ENCODE results near the gene GGPS1. TPM values are rescaled to one million over a fixed set of nuclear protein-coding genes. Genes with fewer than 3 reads are reported as not detected.
"Not testable (repeated sequence)": the region's sequence is repeated elsewhere in the genome, so short reads cannot be mapped to it uniquely, and the experiment has no call there.

GGPS1 gene
- 8.9 TPM for total RNA-seq

DNA sequence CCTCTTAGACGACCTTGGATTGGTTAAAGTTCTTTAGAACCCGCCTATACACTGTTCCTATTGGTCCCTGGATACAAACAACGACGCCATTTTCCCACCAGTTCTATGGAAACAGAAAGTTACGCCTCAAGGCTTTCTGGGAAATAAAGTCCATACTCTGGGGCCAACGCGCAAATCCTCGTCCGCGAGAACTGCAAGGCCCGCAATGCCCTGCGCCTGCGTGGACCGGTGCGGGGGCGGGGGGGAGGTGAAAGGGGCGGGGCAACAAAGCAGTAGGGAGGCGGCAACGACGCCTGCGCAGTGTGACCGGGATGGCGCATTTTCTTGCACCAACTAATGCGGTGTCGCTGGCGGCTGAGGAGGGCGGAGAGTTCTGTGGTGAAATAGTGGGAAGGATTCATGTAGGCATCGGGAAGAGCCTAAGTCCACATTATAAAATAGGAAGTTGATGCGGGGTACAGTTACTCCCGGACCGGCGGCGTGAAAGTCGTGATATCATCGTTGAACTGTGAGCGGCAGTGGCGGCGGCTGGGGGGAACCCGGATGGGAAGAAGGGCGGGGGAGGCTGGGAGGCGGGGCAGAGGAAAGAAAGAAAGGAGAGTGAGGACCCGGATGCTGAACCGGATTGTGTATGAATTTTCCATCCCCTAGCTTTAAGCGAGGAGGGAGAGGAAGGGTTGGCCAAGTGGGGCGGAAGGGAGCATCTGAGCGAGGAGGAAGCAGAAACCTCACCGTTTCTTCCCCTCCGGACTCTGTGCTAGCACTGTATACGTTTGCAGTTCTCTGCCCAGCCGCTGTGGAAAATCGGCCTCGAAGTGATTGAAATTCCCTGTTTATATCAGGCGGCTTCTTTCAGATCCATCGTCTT lies at the start of gene GGPS1:
GGPS1 (plus strand) TSS at position 300 of the 868 bp plus-strand sequence. CDS start 6,695 bp downstream, outside the sequence.
- DNase-seq (ENCODE audit: low read depth in 2 of 3, low spot score in 2 of 3) = peak; percentile 96 to 100 (median 99)

DNA sequence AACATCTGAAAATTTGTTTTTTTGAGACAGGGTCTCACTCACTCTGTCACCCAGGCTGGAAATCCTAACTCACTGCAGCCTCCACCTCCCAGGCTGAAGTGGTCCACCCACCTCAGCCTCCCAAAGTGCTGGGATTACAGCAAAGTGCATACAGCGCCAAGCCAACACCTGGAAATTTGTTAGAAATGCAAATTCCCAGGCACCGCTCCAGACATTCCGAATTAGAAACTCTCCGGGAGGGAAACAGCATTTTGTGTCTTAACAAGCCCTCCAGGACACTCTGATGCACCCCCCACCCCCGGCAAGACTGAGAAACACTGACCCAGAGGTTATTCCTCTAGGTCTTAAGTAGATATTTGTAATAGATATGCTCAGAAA lies 49.5 kb upstream of the GGPS1 start:
- DNase-seq (ENCODE audit: low read depth in 2 of 3, low spot score in 2 of 3) = no peak

DNA sequence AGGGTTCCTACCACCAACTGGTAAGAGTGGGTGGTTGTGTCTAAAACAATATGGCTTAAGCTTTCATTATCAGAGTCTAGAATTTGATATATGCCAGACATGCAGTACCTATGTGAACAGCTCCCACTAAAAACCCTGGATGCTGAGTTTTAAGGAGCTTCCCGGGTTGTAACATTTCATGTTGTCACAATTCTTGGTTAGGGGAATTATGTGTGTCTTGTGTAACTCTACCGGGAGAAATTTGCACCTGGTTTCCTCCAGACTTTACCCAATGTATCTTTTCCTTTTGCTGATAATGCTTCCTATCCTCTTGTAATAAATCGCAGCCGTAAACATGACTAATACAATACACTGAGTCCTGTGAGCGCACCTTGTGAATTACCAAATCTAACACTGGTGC lies 48.7 kb upstream of the GGPS1 start:
- DNase-seq (ENCODE audit: low read depth in 2 of 3, low spot score in 2 of 3) = no peak

- DNase-seq (ENCODE audit: low read depth in 2 of 3, low spot score in 2 of 3) = no peak
Observed at GRCh38 chr1:235280467-235280866, 47.9 kb upstream of the GGPS1 start.

DNA sequence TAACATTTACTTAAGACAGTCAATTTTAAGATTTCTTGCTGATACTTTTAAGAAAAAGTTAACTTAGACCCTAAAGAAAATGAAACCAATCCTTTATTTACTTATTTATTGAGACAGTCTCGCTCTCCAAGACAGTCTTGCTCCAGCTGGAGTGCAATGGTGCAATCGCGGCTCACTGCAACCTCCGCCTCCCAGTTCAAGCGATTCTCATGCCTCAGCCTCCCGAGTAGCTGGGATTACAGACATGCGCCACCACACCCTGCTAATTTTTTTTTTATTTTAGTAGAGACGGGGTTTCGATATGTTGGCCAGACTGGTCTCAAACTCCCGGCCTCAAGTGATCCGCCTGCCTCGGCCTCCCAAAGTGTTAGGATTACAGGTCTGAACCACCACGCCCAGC lies 44.7 kb upstream of the GGPS1 start:
- DNase-seq (ENCODE audit: low read depth in 2 of 3, low spot score in 2 of 3) = not testable (repeated sequence)

DNA sequence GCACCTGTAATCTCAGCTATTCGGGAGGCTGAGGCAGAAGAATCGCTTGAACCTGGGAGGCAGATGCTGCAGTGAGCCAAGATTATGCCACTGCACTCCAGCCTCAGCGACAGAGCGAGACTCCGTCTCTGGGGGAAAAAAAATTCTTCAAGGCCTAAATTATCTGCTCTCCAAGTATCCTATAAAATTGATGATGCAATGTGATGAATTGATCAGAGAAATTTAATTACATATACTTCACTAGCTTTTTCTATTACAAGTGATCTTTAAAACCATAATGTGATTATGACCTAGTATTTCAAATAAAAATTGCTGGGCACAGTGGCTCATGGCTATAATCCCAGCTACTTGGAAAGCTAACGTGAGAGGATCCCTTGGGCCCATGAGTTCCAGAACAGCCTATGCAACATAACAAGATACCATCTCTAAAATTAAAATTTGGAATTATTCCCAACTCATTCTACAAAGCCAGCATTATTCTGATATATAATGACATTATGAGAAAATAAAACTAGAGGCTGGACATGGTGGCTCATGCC lies 44.1 kb upstream of the GGPS1 start:
- no peak for DNase-seq (ENCODE audit: low read depth in 2 of 3, low spot score in 2 of 3)

DNA sequence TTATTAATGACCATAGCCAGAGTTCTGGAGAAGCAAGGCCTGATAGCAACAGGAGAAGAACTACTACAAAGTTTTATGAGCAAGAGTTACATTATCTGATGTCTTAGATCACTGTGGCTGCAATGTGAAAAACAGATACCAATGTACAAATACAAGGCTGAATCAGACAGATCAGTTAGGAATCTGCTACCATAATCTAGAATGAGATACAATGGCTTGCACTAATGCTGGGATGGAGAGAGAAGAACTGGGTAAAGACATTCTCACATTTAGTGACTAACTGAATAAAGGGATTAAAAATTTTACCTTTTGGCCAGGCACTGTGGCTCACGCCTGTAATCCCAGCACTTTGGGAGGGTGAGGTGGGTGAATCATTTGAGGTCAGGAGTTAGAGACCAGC lies 41.7 kb upstream of the GGPS1 start:
- DNase-seq (ENCODE audit: low read depth in 2 of 3, low spot score in 2 of 3) = no peak

DNA sequence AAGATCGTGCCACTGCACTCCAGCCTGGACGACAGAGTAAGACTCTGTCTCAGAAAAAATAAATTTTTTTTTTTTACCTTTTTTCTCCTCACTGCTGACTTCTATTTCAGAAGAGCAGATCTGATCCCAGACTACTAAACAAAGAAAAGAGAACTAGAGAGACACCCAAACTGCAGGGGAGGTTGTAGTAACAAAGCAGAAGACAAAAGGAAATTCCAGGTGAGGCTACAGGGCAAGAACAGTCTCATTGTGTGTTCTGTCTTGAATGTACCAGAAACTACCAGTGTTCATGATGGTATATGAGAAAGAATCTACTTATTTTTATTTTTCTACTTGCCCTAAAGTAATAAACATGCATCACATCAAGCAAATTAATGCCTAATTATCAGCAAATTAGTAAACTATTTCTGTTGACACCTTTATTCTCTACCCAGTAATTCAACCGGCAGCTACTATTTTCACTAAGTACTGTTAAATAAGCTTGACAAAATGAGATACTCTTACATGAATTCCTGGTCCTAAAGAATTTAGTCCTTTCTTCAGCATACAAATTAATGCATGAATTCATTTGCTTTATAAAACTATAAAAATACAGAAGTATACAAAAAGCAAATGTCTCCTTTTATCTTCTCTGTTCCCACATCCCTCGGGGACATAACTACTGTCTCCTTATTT lies 41.0 kb upstream of the GGPS1 start:
- DNase-seq (ENCODE audit: low read depth in 2 of 3, low spot score in 2 of 3) = no peak

DNA sequence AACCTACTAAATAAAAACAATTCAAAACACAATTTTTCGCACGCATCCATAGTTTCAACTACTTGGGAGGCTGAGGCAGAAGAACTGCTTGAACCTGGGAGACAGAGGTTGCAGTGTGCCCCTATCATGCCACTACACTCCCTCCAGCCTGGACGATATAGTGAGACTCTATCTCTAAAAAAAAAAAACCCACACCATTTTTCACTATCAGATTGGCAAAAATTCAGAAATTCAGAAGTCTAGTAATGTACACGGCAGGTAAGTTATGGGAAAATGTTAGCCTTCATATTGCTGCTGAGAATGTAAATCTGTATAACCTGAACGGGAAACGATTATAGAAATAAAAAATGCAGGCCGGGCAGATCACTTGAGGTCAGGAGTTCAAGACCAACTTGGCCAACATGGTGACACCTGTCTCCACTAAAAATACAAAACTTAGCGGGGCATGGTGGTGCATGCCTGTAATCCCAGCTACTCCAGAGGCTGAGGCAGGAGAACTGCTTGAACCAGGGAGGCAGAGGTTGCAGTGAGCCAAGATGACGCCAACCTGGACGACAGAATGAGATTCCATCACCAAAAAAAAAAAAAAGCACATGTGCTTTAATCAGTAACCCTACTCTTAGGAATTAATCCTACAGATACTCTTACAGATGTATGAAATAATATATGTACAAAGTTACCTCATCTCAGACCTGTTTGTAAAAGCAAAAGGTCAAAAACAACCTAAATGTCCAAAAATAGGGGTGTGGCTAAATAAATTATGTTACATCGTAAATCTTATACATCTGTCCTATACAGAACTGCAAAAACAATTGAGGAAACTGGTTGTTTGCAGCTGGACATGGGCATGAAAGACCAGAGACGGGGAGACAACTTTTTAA lies 38.3 kb upstream of the GGPS1 start:
- no peak for DNase-seq (ENCODE audit: low read depth in 2 of 3, low spot score in 2 of 3)

DNA sequence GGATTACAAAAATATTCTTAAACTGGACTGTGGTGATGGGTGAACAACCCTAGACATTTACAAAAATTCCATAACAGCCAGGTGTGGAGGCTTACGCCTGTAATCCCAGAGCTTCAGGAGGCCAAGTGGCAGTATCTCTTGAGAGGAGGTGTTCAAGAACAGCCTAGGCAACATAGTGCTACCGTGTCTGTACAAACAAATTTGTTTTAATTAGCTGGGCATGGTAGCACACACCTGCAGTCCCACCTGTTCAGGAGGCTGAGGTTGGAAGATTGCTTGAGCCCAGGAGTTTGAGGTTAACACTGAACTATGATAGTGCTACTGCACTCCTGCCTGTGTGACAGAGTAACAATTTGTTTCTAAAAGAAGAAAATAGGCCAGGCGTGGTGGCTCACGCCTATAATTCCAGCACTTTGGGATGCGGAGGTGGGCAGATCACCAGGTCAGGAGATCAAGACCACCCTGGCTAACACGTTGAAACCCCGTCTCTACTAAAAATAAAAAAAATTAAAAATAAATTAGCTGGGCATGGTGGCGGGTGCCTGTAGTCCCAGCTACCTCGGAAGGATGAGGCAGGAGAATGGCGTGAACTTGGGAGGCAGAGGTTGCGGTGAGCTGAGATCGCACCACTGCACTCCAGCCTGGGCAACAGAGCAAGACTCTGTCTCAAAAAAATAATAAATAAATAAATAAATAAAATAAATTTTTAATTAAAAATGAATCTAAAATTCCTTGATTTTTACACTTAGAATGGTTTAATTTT lies 37.4 kb upstream of the GGPS1 start:
- DNase-seq (ENCODE audit: low read depth in 2 of 3, low spot score in 2 of 3) = no peak

DNA sequence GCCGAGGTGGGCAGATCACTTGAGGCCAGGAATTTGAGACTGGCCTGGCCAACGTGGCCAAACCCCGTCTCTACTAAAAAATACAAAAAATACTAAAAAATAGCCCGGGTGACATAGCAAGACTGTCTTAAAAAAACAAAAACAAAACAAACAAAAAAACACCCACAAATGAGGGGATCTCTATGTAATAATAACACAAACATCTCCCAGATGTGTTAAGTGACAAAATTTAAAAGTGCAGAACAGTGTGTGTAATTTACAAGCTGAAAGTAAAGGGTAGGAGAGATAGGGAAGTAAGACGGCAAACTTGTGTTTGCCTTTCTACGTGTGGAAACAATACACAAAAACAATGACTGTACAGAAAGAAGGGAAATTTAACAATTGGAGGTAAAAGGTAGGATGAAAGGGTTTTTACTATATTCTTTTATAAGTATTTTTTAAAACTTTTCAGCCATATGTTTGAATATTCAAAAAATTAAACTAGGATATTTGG lies 36.7 kb upstream of the GGPS1 start:
- no peak for DNase-seq (ENCODE audit: low read depth in 2 of 3, low spot score in 2 of 3)

DNA sequence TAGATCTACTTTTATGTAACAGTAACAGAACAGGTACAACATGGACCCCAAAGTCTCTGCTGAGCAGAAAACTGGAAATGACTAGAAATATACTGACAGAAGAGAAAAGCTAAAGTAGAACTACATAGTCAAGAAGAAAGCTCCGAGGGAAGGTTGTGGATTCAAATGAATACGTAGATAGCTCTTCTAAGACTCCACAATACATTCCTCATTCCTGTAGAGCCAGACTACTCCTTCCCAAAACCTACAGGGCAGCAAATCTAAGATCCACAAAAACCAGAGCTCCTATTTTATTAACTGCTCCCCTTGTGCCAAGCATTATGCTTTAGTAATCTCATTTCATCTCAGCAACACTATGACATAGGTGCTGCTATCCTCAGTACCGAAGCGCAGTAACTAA lies 35.6 kb upstream of the GGPS1 start:
- DNase-seq (ENCODE audit: low read depth in 2 of 3, low spot score in 2 of 3) = no peak

GRCh38 chr1:235293322-235293942 lies 34.9 kb upstream of the GGPS1 start:
- DNase-seq (ENCODE audit: low read depth in 2 of 3, low spot score in 2 of 3) = no peak

- DNase-seq (ENCODE audit: low read depth in 2 of 3, low spot score in 2 of 3) = no peak
Observed at GRCh38 chr1:235295902-235296350, 32.4 kb upstream of the GGPS1 start.

- no peak for DNase-seq (ENCODE audit: low read depth in 2 of 3, low spot score in 2 of 3)
Observed at GRCh38 chr1:235296729-235297128, 31.6 kb upstream of the GGPS1 start.

DNA sequence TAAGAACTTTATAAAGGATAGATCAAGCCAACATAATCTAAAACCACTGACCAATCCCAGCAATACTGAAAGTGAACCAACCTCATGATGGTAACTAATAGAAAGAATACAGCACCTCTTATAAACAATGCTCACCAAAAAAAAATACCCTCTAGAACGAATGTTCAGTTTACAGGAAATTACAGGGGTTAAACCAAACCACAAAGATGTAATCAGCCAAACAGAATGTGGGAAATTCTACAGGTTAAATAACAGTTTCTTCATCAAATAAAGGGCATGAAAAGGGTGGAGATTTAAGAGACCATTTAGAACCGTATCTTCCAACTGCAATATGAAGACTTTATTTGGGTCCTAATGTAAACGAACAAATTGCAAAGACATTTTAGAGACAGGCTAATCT lies 30.8 kb upstream of the GGPS1 start:
- peak; percentile 17 to 51 (median 35) for DNase-seq (ENCODE audit: low read depth in 2 of 3, low spot score in 2 of 3)

DNA sequence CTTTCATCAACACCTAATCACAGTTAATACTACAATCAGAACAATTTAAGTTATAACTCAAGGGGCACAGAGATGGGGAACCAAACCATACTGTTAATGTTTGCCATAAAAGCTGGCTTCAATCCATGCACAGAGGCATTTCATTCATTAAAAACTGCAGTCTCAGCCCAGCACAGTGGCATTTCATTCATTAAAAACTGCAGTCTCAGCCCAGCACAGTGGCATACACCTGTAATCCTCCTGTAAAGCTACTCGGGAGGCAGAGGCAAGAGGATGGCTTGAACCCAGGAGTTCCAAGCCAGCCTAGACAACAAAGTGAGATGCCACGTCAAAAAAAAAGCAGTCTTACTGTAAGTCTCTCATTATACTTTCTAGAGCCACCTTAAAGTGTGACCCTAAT lies 29.6 kb upstream of the GGPS1 start:
- DNase-seq (ENCODE audit: low read depth in 2 of 3, low spot score in 2 of 3) = no peak

DNA sequence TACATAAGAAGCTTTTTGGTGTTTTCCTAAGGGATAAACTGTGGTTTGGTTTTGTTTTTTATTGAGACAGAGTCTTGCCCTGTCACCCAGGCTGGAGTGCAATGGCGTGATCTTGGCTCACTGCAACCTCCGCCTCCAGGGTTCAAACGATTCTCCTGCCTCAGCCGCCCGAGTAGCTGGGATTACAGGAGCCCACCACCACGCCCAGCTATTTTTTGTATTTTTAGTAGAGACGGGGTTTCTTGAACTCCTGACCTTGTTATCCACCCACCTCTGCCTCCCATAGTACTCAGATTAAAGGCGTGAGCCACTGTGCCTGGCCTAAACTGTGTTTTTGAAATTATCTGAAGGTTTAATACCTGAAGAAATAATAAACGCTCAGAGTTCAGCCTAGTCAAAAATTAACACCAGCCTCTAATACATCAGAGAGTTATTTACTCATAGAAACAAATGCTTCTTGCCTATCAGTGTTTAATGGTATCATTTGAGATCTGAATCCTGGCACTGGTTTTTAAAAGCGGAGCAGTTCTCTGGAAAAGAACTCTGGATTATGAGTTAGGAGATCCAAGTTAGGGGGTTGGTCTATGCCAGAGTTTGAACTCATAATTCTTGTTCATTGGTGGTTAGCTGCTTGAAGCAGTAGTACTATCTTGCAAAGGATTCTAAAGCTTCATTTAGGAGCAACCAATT lies 29.1 kb upstream of the GGPS1 start:
- no peak for DNase-seq (ENCODE audit: low read depth in 2 of 3, low spot score in 2 of 3)

GRCh38 chr1:235302143-235302542 lies 26.2 kb upstream of the GGPS1 start:
- DNase-seq (ENCODE audit: low read depth in 2 of 3, low spot score in 2 of 3) = no peak

Data from hematopoietic multipotent progenitor cell (in vitro differentiated cells).